Sigmoid colon (tissue), 4 donors: ENCODE measurements around the gene TIGD6.

Experiments
- POLR2AphosphoS5 ChIP-seq, 4 donors: sonication (generic); formaldehyde crosslinking; IDR thresholded peaks; one replicate each; pipeline ENCODE4 v1.6.1; 2017; ENCODE audit warnings: antibody characterized with exemption in 4 of 4
- TF ChIP-seq, protein P1 (sequence below), 4 experiments: fragments of 450-650 bp in 3 of 4; fragments of 200-600 bp in 1 of 4; IDR thresholded peaks; one replicate each; pipeline ENCODE4 v1.5.1; 2016 to 2019; ENCODE audit warnings: antibody characterized with exemption in 4 of 4, mild to moderate bottlenecking in 3 of 4, moderate library complexity in 2 of 4

DNA sequence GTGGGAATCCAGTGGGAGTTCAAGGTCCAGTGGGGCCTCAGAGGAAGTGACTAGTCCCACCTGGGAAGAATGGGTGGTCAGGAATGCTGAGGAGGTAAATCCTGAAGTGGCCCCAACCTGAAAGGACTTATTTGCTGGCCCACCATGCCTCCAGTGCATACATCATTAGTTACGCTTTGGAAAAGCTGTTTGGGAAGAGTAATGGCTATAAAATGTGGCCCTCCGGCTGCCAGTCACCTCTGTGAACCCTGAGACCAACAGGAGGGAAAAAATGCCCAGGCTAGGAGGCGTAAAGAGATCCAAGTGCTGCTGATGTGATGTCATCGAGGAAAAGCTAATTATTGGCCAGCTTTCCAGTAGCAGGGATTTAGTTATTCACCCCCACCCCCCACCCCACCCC, 42.6 kb downstream of the TIGD6 start:
- TF ChIP-seq, protein P1, sequence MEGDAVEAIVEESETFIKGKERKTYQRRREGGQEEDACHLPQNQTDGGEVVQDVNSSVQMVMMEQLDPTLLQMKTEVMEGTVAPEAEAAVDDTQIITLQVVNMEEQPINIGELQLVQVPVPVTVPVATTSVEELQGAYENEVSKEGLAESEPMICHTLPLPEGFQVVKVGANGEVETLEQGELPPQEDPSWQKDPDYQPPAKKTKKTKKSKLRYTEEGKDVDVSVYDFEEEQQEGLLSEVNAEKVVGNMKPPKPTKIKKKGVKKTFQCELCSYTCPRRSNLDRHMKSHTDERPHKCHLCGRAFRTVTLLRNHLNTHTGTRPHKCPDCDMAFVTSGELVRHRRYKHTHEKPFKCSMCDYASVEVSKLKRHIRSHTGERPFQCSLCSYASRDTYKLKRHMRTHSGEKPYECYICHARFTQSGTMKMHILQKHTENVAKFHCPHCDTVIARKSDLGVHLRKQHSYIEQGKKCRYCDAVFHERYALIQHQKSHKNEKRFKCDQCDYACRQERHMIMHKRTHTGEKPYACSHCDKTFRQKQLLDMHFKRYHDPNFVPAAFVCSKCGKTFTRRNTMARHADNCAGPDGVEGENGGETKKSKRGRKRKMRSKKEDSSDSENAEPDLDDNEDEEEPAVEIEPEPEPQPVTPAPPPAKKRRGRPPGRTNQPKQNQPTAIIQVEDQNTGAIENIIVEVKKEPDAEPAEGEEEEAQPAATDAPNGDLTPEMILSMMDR (IDR thresholded peaks at IDR 0.05), result no peak
- TF ChIP-seq POLR2AphosphoS5 (IDR thresholded peaks at IDR 0.05), result no peak
